GM13976 (cell line): ENCODE data around the gene GNAZ.
A peak's percentile ranks its signal among the peaks of the same experiment; 100 is the strongest.

Experiments used
- DNase-seq: peaks from one replicate; pipeline ENCODE4 v3.0.0; 2012; ENCODE audit warnings: low spot score
- CTCF ChIP-seq: IDR thresholded peaks from 2 replicates; pipeline ENCODE4 v1.5.1; 2012; ENCODE audit warnings: borderline replicate concordance, mild to moderate bottlenecking; ENCODE audit not compliant: insufficient read depth; ENCODE audit errors: extremely low read depth, missing control alignments, control extremely low read depth
- in situ Hi-C: fragments of 300-500 bp; cut with MboI; formaldehyde crosslinking; loops from one replicate; pipeline ENCODE4 v1.12.0; 2022; ENCODE audit warnings: low sequenced_read_pairs, mixed read lengths, inconsistent platforms; ENCODE audit not compliant: unreplicated experiment

GNAZ gene

GRCh38 chr22:23060612-23061400 is 9.5 kb upstream of the GNAZ start:
- no peak for TF ChIP-seq CTCF
- in situ Hi-C loops = no loop called here
- DNase-seq = peak; percentile 11

- DNase-seq = peak; percentile 11
- in situ Hi-C loops = no loop called here
- TF ChIP-seq CTCF = no peak
Measured at GRCh38 chr22:23061471-23062280, 8.6 kb upstream of the GNAZ start.

- no peak for TF ChIP-seq CTCF
- in situ Hi-C loops = no loop called here
- peak; percentile 6 for DNase-seq
Measured at GRCh38 chr22:23062616-23063538, 7.4 kb upstream of the GNAZ start.

- no peak for TF ChIP-seq CTCF
- DNase-seq = peak; percentile 10
- in situ Hi-C loops = no loop called here
Measured at GRCh38 chr22:23063539-23064380, 6.6 kb upstream of the GNAZ start.

GRCh38 chr22:23064381-23065068 is 5.8 kb upstream of the GNAZ start:
- in situ Hi-C loops = no loop called here
- DNase-seq = no peak
- no peak for TF ChIP-seq CTCF
